K562 (cell line): ENCODE data around the gene MLLT6.

ENCODE experiments used
- CTCF ChIP-seq, 3 experiments: IDR thresholded peaks in 2 of 3; conservative IDR thresholded peaks in 1 of 3; 2 replicates each; pipeline ENCODE4 v1.5.1; 2011 to 2012; ENCODE audit warnings: low read length in 3 of 3, mild to moderate bottlenecking in 3 of 3, control low read depth in 2 of 3, improper control_type of control experiment in 1 of 3, inconsistent platforms in 1 of 3, low read depth in 1 of 3, mixed read lengths in 1 of 3, moderate library complexity in 1 of 3; ENCODE audit not compliant: insufficient read depth in 2 of 3
- HDAC1 ChIP-seq, 2 experiments: fragments of 450-650 bp; IDR thresholded peaks; 2 replicates each; pipeline ENCODE4 v1.6.1; 2016 to 2017; ENCODE audit warnings: inconsistent platforms in 1 of 2, mild to moderate bottlenecking in 1 of 2, moderate library complexity in 1 of 2
- POLR2AphosphoS5 ChIP-seq: IDR thresholded peaks from 2 replicates; pipeline ENCODE4 v1.6.1; 2011; ENCODE audit warnings: mild to moderate bottlenecking, low read depth, low read length, moderate library complexity; ENCODE audit not compliant: control insufficient read depth, insufficient read depth
- PPARD ChIP-seq: fragments of 250-450 bp; sonication (Bioruptor Pico); IDR thresholded peaks from 2 replicates; pipeline ENCODE4 v1.8.0; 2022; ENCODE audit warnings: inconsistent platforms, mild to moderate bottlenecking, moderate library complexity
- REST ChIP-seq, 2 experiments: fragments of 450-650 bp; formaldehyde crosslinking in 1 of 2; IDR thresholded peaks; 2 replicates each; pipeline versions ENCODE4 v1.4.0 to v1.6.1; 2014 to 2020; ENCODE audit warnings: mild to moderate bottlenecking in 2 of 2, borderline replicate concordance in 1 of 2, low read depth in 1 of 2
- SOX6 ChIP-seq: fragments of 450-650 bp; IDR thresholded peaks from 2 replicates; pipeline ENCODE4 v1.6.1; 2014; ENCODE audit warnings: mild to moderate bottlenecking
- STAT5B ChIP-seq: fragments of 250-450 bp; sonication (Bioruptor Pico); IDR thresholded peaks from 2 replicates; pipeline ENCODE4 v1.8.0; 2021; ENCODE audit warnings: mild to moderate bottlenecking, inconsistent platforms
- ZBTB17 ChIP-seq: fragments of 450-650 bp; formaldehyde crosslinking; IDR thresholded peaks from 2 replicates; pipeline ENCODE4 v1.4.0; 2020; ENCODE audit warnings: mild to moderate bottlenecking
- ZNF274 ChIP-seq: IDR thresholded peaks from 2 replicates; pipeline ENCODE4 v1.6.1; 2011; ENCODE audit warnings: low read depth, mild to moderate bottlenecking, low read length, moderate library complexity, borderline replicate concordance
- ZNF354B ChIP-seq: fragments of 250-450 bp; sonication (Bioruptor Pico); IDR thresholded peaks from 2 replicates; pipeline ENCODE4 v1.4.0; 2020
- ZNF561 ChIP-seq: fragments of 450-650 bp; formaldehyde crosslinking; conservative IDR thresholded peaks from 2 replicates; pipeline ENCODE4 v1.4.0; 2020; ENCODE audit warnings: mild to moderate bottlenecking, moderate library complexity
- ZNF778 ChIP-seq: fragments of 450-650 bp; formaldehyde crosslinking; IDR thresholded peaks from 2 replicates; pipeline ENCODE4 v1.4.0; 2020; ENCODE audit warnings: mild to moderate bottlenecking, moderate library complexity

DNA sequence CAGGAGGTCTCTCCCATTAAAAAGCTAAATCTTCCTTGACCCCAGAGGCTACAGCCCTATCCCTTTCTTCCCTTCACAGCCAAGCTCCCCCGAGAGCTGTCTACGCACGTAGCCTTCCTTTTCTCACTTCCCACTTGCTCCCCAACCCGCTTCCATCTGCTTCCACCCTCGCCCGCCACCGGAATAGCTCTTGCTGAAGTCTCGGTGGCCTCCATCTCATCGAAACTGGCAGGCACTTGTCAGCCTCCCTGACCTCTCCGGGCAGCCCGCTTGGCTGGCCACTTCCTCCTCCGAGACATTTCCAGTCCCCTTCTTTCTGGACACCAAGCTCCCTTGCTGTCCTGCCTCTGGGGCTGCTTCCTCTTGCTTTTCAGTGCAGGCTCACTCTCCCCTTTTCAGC is 19.6 kb upstream of the MLLT6 start:
- no peak for TF ChIP-seq REST (IDR thresholded peaks at IDR 0.05; ENCODE audit: borderline replicate concordance)
- TF ChIP-seq REST (CRISPR knock-in tag; IDR thresholded peaks at IDR 0.05; ENCODE audit: low read depth), result no peak
- TF ChIP-seq ZNF354B (CRISPR knock-in tag), result no peak
- TF ChIP-seq PPARD (CRISPR knock-in tag), result no peak
- no peak for TF ChIP-seq HDAC1 (IDR thresholded peaks at IDR 0.05)
- no peak for TF ChIP-seq POLR2AphosphoS5
- TF ChIP-seq SOX6, result no peak
- no peak for TF ChIP-seq ZNF561 (CRISPR knock-in tag)
- TF ChIP-seq STAT5B (CRISPR knock-in tag), result no peak
- no peak for TF ChIP-seq CTCF (IDR thresholded peaks at IDR 0.05 in 2 of 3, conservative IDR thresholded peaks at IDR 0.05 in 1 of 3; ENCODE audit: insufficient read depth in 2 of 3, low read depth in 1 of 3, low read length in 3 of 3)
- no peak for TF ChIP-seq ZNF778 (CRISPR knock-in tag)
- TF ChIP-seq ZBTB17 (CRISPR knock-in tag), result no peak
- no peak for TF ChIP-seq ZNF274
